IMR-90 (cell line): ENCODE results near the gene SLC6A9. TPM values are rescaled to one million over a fixed set of nuclear protein-coding genes. Genes with fewer than 3 reads are reported as not detected.

Experiments used
- ATAC-seq: fragments of 200-7000 bp; cut with Tn5 transposase; 2 replicates; pipeline ENCODE4 v1.9.1; 2020; ENCODE audit warnings: low read depth, mild to moderate bottlenecking, moderate library complexity
- BruUV-seq: library from RNA; stranded (reverse); fragments of 400-500 nt; replicated peaks from 2 replicates; lab custom pipeline; 2021; lab: Mats Ljungman, UMichigan
- CTCF ChIA-PET: fragments of 300-600 bp; formaldehyde crosslinking; extraction: SDS; loops from one replicate; lab custom pipeline; 2021; ENCODE audit warnings: antibody characterized with exemption; lab: Yijun Ruan, JAX
- POLR2A ChIA-PET: fragments of 300-600 bp; sonication (Branson Sonifier 250); formaldehyde crosslinking; loops from one replicate; lab custom pipeline; 2022; ENCODE audit warnings: antibody characterized with exemption; ENCODE audit not compliant: unreplicated experiment; lab: Charles Lee
- DNase-seq: peaks from one replicate; pipeline ENCODE4 v3.0.0; 2013
- H2AFZ ChIP-seq: replicated peaks from 2 replicates; pipeline ENCODE3; 2013; ENCODE audit warnings: low read length, mild to moderate bottlenecking; ENCODE audit not compliant: poor library complexity
- H2AK5ac ChIP-seq: 2 replicates; pipeline ENCODE4 v1.6.1; 2013; ENCODE audit warnings: low read depth, low read length, inconsistent platforms
- H2AK9ac ChIP-seq: replicated peaks from 2 replicates; pipeline ENCODE3; 2013; ENCODE audit warnings: mild to moderate bottlenecking, low read depth, low read length, moderate library complexity; ENCODE audit not compliant: poor library complexity
- H2BK120ac ChIP-seq: 2 replicates; pipeline ENCODE4 v1.6.1; 2013; ENCODE audit warnings: low read depth, low read length, inconsistent platforms
- H2BK15ac ChIP-seq: 3 replicates; pipeline ENCODE4 v1.6.1; 2013; ENCODE audit warnings: low read depth, low read length, inconsistent platforms
- H2BK20ac ChIP-seq: 2 replicates; pipeline ENCODE4 v1.6.1; 2013; ENCODE audit warnings: low read depth, mild to moderate bottlenecking, inconsistent platforms, low read length, moderate library complexity
- H2BK5ac ChIP-seq: 2 replicates; pipeline ENCODE4 v1.6.1; 2013; ENCODE audit warnings: mild to moderate bottlenecking, low read depth, low read length, inconsistent platforms; ENCODE audit not compliant: poor library complexity, severe bottlenecking
- H3K14ac ChIP-seq: replicated peaks from 2 replicates; pipeline ENCODE4 v1.6.1; 2013; ENCODE audit warnings: low read depth, low read length, inconsistent platforms
- H3K18ac ChIP-seq: 2 replicates; pipeline ENCODE4 v1.6.1; 2013; ENCODE audit warnings: low read depth, low read length, control low read depth
- H3K23ac ChIP-seq: 2 replicates; pipeline ENCODE4 v1.6.1; 2013; ENCODE audit warnings: low read depth, low read length, inconsistent platforms
- H3K27ac ChIP-seq: 2 replicates; pipeline ENCODE4 v1.5.1; 2013; ENCODE audit warnings: mild to moderate bottlenecking, control low read depth, low read length; ENCODE audit not compliant: insufficient read depth
- H3K27me3 ChIP-seq: 2 replicates; pipeline ENCODE4 v1.6.1; 2013; ENCODE audit warnings: low read length; ENCODE audit not compliant: control insufficient read depth, insufficient read depth
- H3K36me3 ChIP-seq: 2 replicates; pipeline ENCODE4 v1.6.1; 2013; ENCODE audit warnings: low read length, mixed read lengths; ENCODE audit not compliant: control insufficient read depth, insufficient read depth
- H3K4ac ChIP-seq: 2 replicates; pipeline ENCODE4 v1.6.1; 2013; ENCODE audit warnings: low read depth, low read length, inconsistent platforms
- H3K4me1 ChIP-seq: 2 replicates; pipeline ENCODE4 v1.6.1; 2013; ENCODE audit warnings: low read length, mixed read lengths; ENCODE audit not compliant: control insufficient read depth, insufficient read depth
- H3K4me2 ChIP-seq: 2 replicates; pipeline ENCODE4 v1.6.1; 2013; ENCODE audit warnings: low read depth, mild to moderate bottlenecking, control low read depth, low read length, moderate library complexity
- H3K4me3 ChIP-seq: 2 replicates; pipeline ENCODE4 v1.5.1; 2013; ENCODE audit warnings: low read depth, mild to moderate bottlenecking, control low read depth, low read length, moderate library complexity; ENCODE audit not compliant: insufficient read depth
- H3K56ac ChIP-seq: 2 replicates; pipeline ENCODE4 v1.6.1; 2013; ENCODE audit warnings: low read length, inconsistent platforms; ENCODE audit not compliant: insufficient read depth; ENCODE audit errors: extremely low read depth
- H3K79me1 ChIP-seq, 2 experiments: 2 replicates each; pipeline ENCODE4 v1.6.1; 2013; ENCODE audit warnings: low read length in 2 of 2, inconsistent platforms in 1 of 2, low read depth in 1 of 2
- H3K9ac ChIP-seq: 2 replicates; pipeline ENCODE4 v1.6.1; 2013; ENCODE audit warnings: low read depth, low read length, control low read depth
- H3K9me1 ChIP-seq: 2 replicates; pipeline ENCODE4 v1.6.1; 2013; ENCODE audit warnings: low read length, inconsistent platforms; ENCODE audit not compliant: insufficient read depth
- H3K9me3 ChIP-seq: 2 replicates; pipeline ENCODE4 v1.6.1; 2013; ENCODE audit warnings: low read length; ENCODE audit not compliant: control insufficient read depth, insufficient read depth
- H4K20me1 ChIP-seq: 2 replicates; pipeline ENCODE4 v1.6.1; 2013; ENCODE audit warnings: low read length, inconsistent platforms; ENCODE audit not compliant: insufficient read depth
- H4K5ac ChIP-seq: 2 replicates; pipeline ENCODE4 v1.6.1; 2013; ENCODE audit warnings: mild to moderate bottlenecking, low read depth, low read length, control low read depth
- H4K8ac ChIP-seq, 2 experiments: 2 replicates each; pipeline ENCODE4 v1.6.1; 2013; ENCODE audit warnings: low read depth in 2 of 2, low read length in 2 of 2, control low read depth in 1 of 2, inconsistent platforms in 1 of 2
- H4K91ac ChIP-seq: 2 replicates; pipeline ENCODE4 v1.6.1; 2013; ENCODE audit warnings: low read depth, low read length, inconsistent platforms; ENCODE audit not compliant: insufficient read depth
- BHLHE40 ChIP-seq: fragments of 150-350 bp; IDR thresholded peaks from 2 replicates; pipeline ENCODE4 v1.6.1; 2016; ENCODE audit warnings: mild to moderate bottlenecking, low read depth, low read length
- CEBPB ChIP-seq: IDR thresholded peaks from 2 replicates; pipeline ENCODE4 v1.6.1; 2012; ENCODE audit warnings: low read depth, low read length, improper control_type of control experiment
- CHD1 ChIP-seq: IDR thresholded peaks from 2 replicates; pipeline ENCODE4 v1.6.1; 2012; ENCODE audit warnings: low read depth, low read length, improper control_type of control experiment
- CTCF ChIP-seq: conservative IDR thresholded peaks from 2 replicates; pipeline ENCODE4 v1.5.1; 2012; ENCODE audit warnings: mild to moderate bottlenecking, low read depth, low read length, improper control_type of control experiment
- FOS ChIP-seq: fragments of 150-350 bp; IDR thresholded peaks from 2 replicates; pipeline ENCODE4 v1.6.1; 2016; ENCODE audit warnings: low read depth, low read length
- MAFK ChIP-seq: IDR thresholded peaks from 2 replicates; pipeline ENCODE4 v1.6.1; 2012; ENCODE audit warnings: low read depth, low read length, improper control_type of control experiment
- MAZ ChIP-seq: IDR thresholded peaks from 2 replicates; pipeline ENCODE4 v1.6.1; 2012; ENCODE audit warnings: low read depth, mild to moderate bottlenecking, low read length, improper control_type of control experiment, moderate library complexity, borderline replicate concordance
- MXI1 ChIP-seq: IDR thresholded peaks from 2 replicates; pipeline ENCODE4 v1.6.1; 2012; ENCODE audit warnings: low read depth, mild to moderate bottlenecking, low read length, moderate library complexity, borderline replicate concordance
- NFE2L2 ChIP-seq: fragments of 150-350 bp; IDR thresholded peaks from 2 replicates; pipeline ENCODE4 v1.6.1; 2016; ENCODE audit warnings: low read depth, mild to moderate bottlenecking, low read length
- POLR2A ChIP-seq: IDR thresholded peaks from 2 replicates; pipeline ENCODE4 v1.6.1; 2012; ENCODE audit warnings: mild to moderate bottlenecking, low read depth, low read length
- RAD21 ChIP-seq: IDR thresholded peaks from 2 replicates; pipeline ENCODE4 v1.6.1; 2012; ENCODE audit warnings: low read length, improper control_type of control experiment
- RCOR1 ChIP-seq: IDR thresholded peaks from 2 replicates; pipeline ENCODE4 v1.6.1; 2012; ENCODE audit warnings: mild to moderate bottlenecking, low read length, improper control_type of control experiment; ENCODE audit not compliant: insufficient replicate concordance
- RFX5 ChIP-seq: IDR thresholded peaks from 2 replicates; pipeline ENCODE4 v1.8.0; 2012; ENCODE audit warnings: low read depth, mild to moderate bottlenecking, low read length, moderate library complexity
- SMC3 ChIP-seq: fragments of 150-350 bp; IDR thresholded peaks from 2 replicates; pipeline ENCODE4 v1.6.1; 2016; ENCODE audit warnings: low read depth, mild to moderate bottlenecking, antibody characterized with exemption, low read length, moderate library complexity
- USF2 ChIP-seq: fragments of 150-350 bp; IDR thresholded peaks from 2 replicates; pipeline ENCODE4 v1.6.1; 2017; ENCODE audit warnings: mild to moderate bottlenecking, antibody characterized with exemption, low read length, low read depth
- WGBS, 2 experiments: methylation state at CpG; one replicate each; pipeline versions ENCODE4 v1.1.5 to v1.1.7; 2013; ENCODE audit warnings: missing lambda C conversion rate in 2 of 2; ENCODE audit not compliant: insufficient read length in 1 of 2; ENCODE audit errors: extremely low coverage in 2 of 2; 5-methylcytosine and 5-hydroxymethylcytosine counted together
- dilution Hi-C: fragments of 300-500 bp; cut with HindIII; formaldehyde crosslinking; loops from one replicate; pipeline ENCODE4 v1.14.3; 2018; ENCODE audit warnings: low sequenced_read_pairs; ENCODE audit not compliant: unreplicated experiment
- in situ Hi-C: fragments of 300-500 bp; cut with MboI; formaldehyde crosslinking; loops from 3 replicates; pipeline ENCODE4 v1.14.3; 2019; ENCODE audit warnings: low sequenced_read_pairs, inconsistent platforms, mixed read lengths
- intact Hi-C: fragments of 100-400 bp; cut with micrococcal nuclease; formaldehyde crosslinking; loops from 2 replicates; pipeline ENCODE4 v1.10.0; 2022
- polyA plus RNA-seq, 3 experiments: library from polyadenylated mRNA; depleted of rRNA; stranded (reverse); fragments of >200 nt; gene quantifications; 2 replicates each; pipeline ENCODE4 v1.2.3, GENCODE V29; 2012; ENCODE audit warnings: low replicate concordance in 1 of 3
- total RNA-seq: library from RNA; depleted of rRNA; stranded (reverse); fragments of >200 nt; gene quantifications from 2 replicates; pipeline ENCODE4 v1.2.3, GENCODE V29; 2012
- TF ChIP-seq, protein P1 (sequence below): fragments of 150-350 bp; IDR thresholded peaks from 2 replicates; pipeline ENCODE4 v1.6.1; 2016; ENCODE audit warnings: low read depth, mild to moderate bottlenecking, low read length, moderate library complexity, borderline replicate concordance

SLC6A9 gene
- total and polyA plus RNA-seq, 2 of the 4 experiments (the other 2 are of a cell fraction): 2.0 to 6.6 TPM

GRCh38 chr1:43996733-43997115 is 34.5 kb downstream of the SLC6A9 start:
- no peak overlapping the region for H4K8ac ChIP-seq
- H3K4me3 ChIP-seq: no peak overlapping the region
- WGBS, 2 experiments: no CpG with 5 or more reads among the region's 6 CpGs
- H3K9me1 ChIP-seq: no peaks in the 10 kb centered on the region
- H3K4ac ChIP-seq: no peak overlapping the region
- in situ Hi-C loops: no loop called here
- H2AK5ac ChIP-seq: no peak overlapping the region
- no peak for TF ChIP-seq BHLHE40
- no peak for TF ChIP-seq MAZ
- TF ChIP-seq POLR2A: no peak
- no peak for TF ChIP-seq RCOR1
- no peak for TF ChIP-seq USF2
- TF ChIP-seq RFX5: no peak
- no peak for TF ChIP-seq SMC3
- TF ChIP-seq MAFK: no peak
- no peak for TF ChIP-seq NFE2L2
- no peak for TF ChIP-seq MXI1
- no peak for TF ChIP-seq CTCF
- no peak for TF ChIP-seq FOS
- TF ChIP-seq, protein P1, sequence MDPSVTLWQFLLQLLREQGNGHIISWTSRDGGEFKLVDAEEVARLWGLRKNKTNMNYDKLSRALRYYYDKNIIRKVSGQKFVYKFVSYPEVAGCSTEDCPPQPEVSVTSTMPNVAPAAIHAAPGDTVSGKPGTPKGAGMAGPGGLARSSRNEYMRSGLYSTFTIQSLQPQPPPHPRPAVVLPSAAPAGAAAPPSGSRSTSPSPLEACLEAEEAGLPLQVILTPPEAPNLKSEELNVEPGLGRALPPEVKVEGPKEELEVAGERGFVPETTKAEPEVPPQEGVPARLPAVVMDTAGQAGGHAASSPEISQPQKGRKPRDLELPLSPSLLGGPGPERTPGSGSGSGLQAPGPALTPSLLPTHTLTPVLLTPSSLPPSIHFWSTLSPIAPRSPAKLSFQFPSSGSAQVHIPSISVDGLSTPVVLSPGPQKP: no peak
- TF ChIP-seq CHD1: no peak
- TF ChIP-seq CEBPB: no peak
- no peak for TF ChIP-seq RAD21
- H4K5ac ChIP-seq: no peak overlapping the region
- H4K91ac ChIP-seq: no peak overlapping the region
- peaks cover 19% of the 10 kb centered on the region; the same call in 1 of the 2 replicates for H3K36me3 ChIP-seq
- no peak overlapping the region for H3K18ac ChIP-seq
- H2BK5ac ChIP-seq: no peak overlapping the region
- H3K14ac ChIP-seq: no peak overlapping the region
- H2AK9ac ChIP-seq: no peak overlapping the region
- ChIA-PET CTCF (no interaction called here), POLR2A (no interaction called here)
- 0 out of 2 replicates have a peak, but pooled peaks cover 3% of the 10 kb centered on the region for H3K4me1 ChIP-seq
- intact Hi-C loops: no loop called here
- no peak overlapping the region for H2AFZ ChIP-seq
- no peak overlapping the region for H3K56ac ChIP-seq
- no peak overlapping the region for H2BK15ac ChIP-seq
- DNase-seq (no peak), ATAC-seq (no peak)
- H3K23ac ChIP-seq: no peak overlapping the region
- no peaks in the 10 kb centered on the region for H3K27me3 ChIP-seq
- no peaks in the 10 kb centered on the region for H4K20me1 ChIP-seq
- no peak overlapping the region for H2BK120ac ChIP-seq
- H3K9ac ChIP-seq: no peak overlapping the region
- no peak overlapping the region for H3K4me2 ChIP-seq
- BruUV-seq: no TSS peak
- H3K9me3 ChIP-seq: no peaks in the 10 kb centered on the region
- no peak overlapping the region for H2BK20ac ChIP-seq
- dilution Hi-C loops: no loop called here
- no peaks in the 10 kb centered on the region for H3K79me1 ChIP-seq
- no peak overlapping the region for H3K27ac ChIP-seq
